ENCODE measurements around the gene MS4A4E.
"Not testable (repeated sequence)": the region's sequence is repeated elsewhere in the genome, so short reads cannot be mapped to it uniquely, and the experiment has no call there.

Gene MS4A4E

GRCh38 chr11:60172011-60172410 lies 70.9 kb downstream of the MS4A4E start:
- DNase-seq (ENCODE audit: low read depth in 2 of 2): no peak

- no peak for DNase-seq (ENCODE audit: low read depth in 2 of 2)
These were observed 72.4 kb downstream of the MS4A4E start for GRCh38 chr11:60170566-60170965.

GRCh38 chr11:60169264-60169915 lies 73.5 kb downstream of the MS4A4E start:
- DNase-seq (ENCODE audit: low read depth in 2 of 2): no peak

GRCh38 chr11:60168306-60168705 lies 74.6 kb downstream of the MS4A4E start:
- DNase-seq (ENCODE audit: low read depth in 2 of 2): no peak

- no peak for DNase-seq (ENCODE audit: low read depth in 2 of 2)
These were observed 77.0 kb downstream of the MS4A4E start for GRCh38 chr11:60165951-60166350.

- DNase-seq (ENCODE audit: low read depth in 2 of 2): no peak
These were observed 77.4 kb downstream of the MS4A4E start for GRCh38 chr11:60165538-60165937.

GRCh38 chr11:60164550-60165075 lies 78.3 kb downstream of the MS4A4E start:
- DNase-seq (ENCODE audit: low read depth in 2 of 2): no peak

- DNase-seq (ENCODE audit: low read depth in 2 of 2): no peak
These were observed 81.2 kb downstream of the MS4A4E start for GRCh38 chr11:60161766-60162165.

- no peak for DNase-seq (ENCODE audit: low read depth in 2 of 2)
These were observed 81.8 kb downstream of the MS4A4E start for GRCh38 chr11:60161107-60161506.

GRCh38 chr11:60159868-60160267 lies 83.1 kb downstream of the MS4A4E start:
- no peak for DNase-seq (ENCODE audit: low read depth in 2 of 2)

GRCh38 chr11:60159284-60159683 lies 83.7 kb downstream of the MS4A4E start:
- DNase-seq (ENCODE audit: low read depth in 2 of 2): no peak

- DNase-seq (ENCODE audit: low read depth in 2 of 2): no peak
These were observed 84.3 kb downstream of the MS4A4E start for GRCh38 chr11:60158636-60159035.

GRCh38 chr11:60155931-60156330 lies 87.0 kb downstream of the MS4A4E start:
- DNase-seq (ENCODE audit: low read depth in 2 of 2): no peak

GRCh38 chr11:60152727-60153126 lies 90.2 kb downstream of the MS4A4E start:
- DNase-seq (ENCODE audit: low read depth in 2 of 2): not testable (repeated sequence)

- no peak for DNase-seq (ENCODE audit: low read depth in 2 of 2)
These were observed 92.7 kb downstream of the MS4A4E start for GRCh38 chr11:60150279-60150678.
